HG02943 (cell line): ENCODE results near the gene FAM216A.

Source experiments
- ATAC-seq: cut with Tn5 transposase; IDR thresholded peaks from one replicate; pipeline ENCODE4 v1.9.1; 2021; ENCODE audit warnings: mild to moderate bottlenecking, low read depth, moderate library complexity; ENCODE audit not compliant: unreplicated experiment

The FAM216A gene

DNA sequence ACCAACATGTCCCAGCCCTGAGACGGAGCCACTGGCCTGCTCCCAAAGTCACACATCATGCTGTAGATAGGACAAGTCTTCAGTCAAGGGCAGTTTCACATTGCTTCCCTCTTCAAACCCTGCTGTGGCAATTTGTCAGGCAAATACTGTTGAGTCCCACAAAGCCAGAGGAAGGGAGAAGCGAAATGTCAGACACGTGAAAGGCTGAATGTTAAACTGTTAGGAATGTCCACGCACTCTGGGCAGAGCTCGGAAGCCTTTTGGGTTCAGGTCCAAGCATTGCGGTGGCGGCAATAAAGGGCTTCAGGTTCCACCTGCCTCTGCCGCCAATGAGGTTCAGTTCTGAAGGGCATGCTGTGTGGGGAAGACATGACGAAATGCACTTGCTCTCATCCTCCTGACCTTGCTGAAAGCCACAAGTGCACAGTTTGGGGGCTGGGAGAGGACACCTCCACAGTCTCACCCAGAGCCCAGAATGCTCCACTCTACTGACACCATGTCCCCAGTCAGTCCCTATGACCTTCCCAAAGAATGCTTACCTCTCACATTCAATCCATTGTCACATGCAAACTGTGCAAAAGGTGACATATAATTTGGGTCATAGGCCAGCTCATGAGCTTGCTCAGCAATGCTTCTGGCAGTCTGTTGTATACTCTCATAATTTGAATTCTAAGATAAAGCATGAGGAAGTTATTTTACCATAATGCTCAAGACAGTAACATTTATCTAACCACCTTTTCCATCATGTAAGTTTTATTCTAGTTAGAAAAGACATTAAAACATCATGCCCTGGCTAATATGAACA, 69.2 kb downstream of the FAM216A start:
- no peak for ATAC-seq

GRCh38 chr12:110538869-110539622, 70.4 kb downstream of the FAM216A start:
- ATAC-seq, result no peak
